HepG2 (cell line): ENCODE data around the gene FAM83E. TPM values are rescaled to one million over a fixed set of nuclear protein-coding genes. Genes with fewer than 3 reads are reported as not detected.

Experiments used
- HNRNPK ChIP-seq: fragments of 200-400 bp; formaldehyde crosslinking; IDR thresholded peaks from 2 replicates; pipeline ENCODE4 v1.6.1; 2018; ENCODE audit warnings: low read length, low read depth, moderate library complexity, mild to moderate bottlenecking; ENCODE audit not compliant: poor library complexity, severe bottlenecking
- MAX ChIP-seq: IDR thresholded peaks from 2 replicates; pipeline ENCODE4 v1.6.1; 2012; ENCODE audit warnings: inconsistent platforms
- PAF1 ChIP-seq: IDR thresholded peaks from 2 replicates; pipeline ENCODE4 v1.6.1; 2016; ENCODE audit warnings: missing genetic modification reagents, missing compliant biosample characterization
- POLR2A ChIP-seq, 2 experiments: IDR thresholded peaks; 2 replicates each; pipeline ENCODE4 v1.6.1; 2011; ENCODE audit warnings: low read depth in 2 of 2, low read length in 2 of 2, mild to moderate bottlenecking in 1 of 2, moderate library complexity in 1 of 2; ENCODE audit not compliant: insufficient read depth in 1 of 2
- TFDP1 ChIP-seq: IDR thresholded peaks from 2 replicates; pipeline ENCODE4 v1.6.1; 2016; ENCODE audit warnings: missing compliant biosample characterization, missing genetic modification reagents, borderline replicate concordance
- TIGD3 ChIP-seq: sonication (generic); formaldehyde crosslinking; IDR thresholded peaks from 2 replicates; pipeline ENCODE4 v1.5.1; 2020; ENCODE audit warnings: mild to moderate bottlenecking, missing genetic modification reagents, borderline replicate concordance
- ZNF143 ChIP-seq: sonication (generic); formaldehyde crosslinking; IDR thresholded peaks from 2 replicates; pipeline ENCODE4 v1.4.0; 2020; ENCODE audit warnings: missing genetic modification reagents
- ZNF687 ChIP-seq: sonication (generic); formaldehyde crosslinking; IDR thresholded peaks from 2 replicates; pipeline ENCODE4 v1.5.1; 2020; ENCODE audit warnings: mild to moderate bottlenecking, missing genetic modification reagents, moderate library complexity
- polyA plus RNA-seq, 8 experiments: library from polyadenylated mRNA; depleted of rRNA in 3 of 8; stranded (reverse) in 7 of 8; unstranded in 1 of 8; fragments of >200 nt; fragmentation: Illumina TruSeq in 4 of 8; extraction: Trizol in 4 of 8; gene quantifications; 2 replicates each; pipeline versions ENCODE4 v1.2.1 to v1.2.3, GENCODE V29; 2011 to 2016; ENCODE audit warnings: low read depth in 4 of 8, missing spikeins in 1 of 8, mixed read lengths in 1 of 8; ENCODE audit not compliant: insufficient read depth in 1 of 8
- total RNA-seq, 5 experiments: library from RNA; depleted of rRNA; stranded (reverse); fragments of >200 nt; fragmentation: Illumina TruSeq; extraction: Trizol; gene quantifications; 2 replicates each; pipeline ENCODE4 v1.2.3, GENCODE V29; 2016; ENCODE audit warnings: low read depth in 1 of 5

The FAM83E gene
- total and polyA plus RNA-seq, 2 of the 13 experiments (the other 11 are each of a cell fraction or from before 2014, with no cell fraction given), result 0.18 to 0.60 TPM

- 0 out of 2 replicates have a peak, but pooled peaks have one; percentile 2 for TF ChIP-seq ZNF687 (CRISPR knock-in tag)
- TF ChIP-seq HNRNPK, result no peak
- TF ChIP-seq ZNF143 (CRISPR knock-in tag), result no peak
- peak; percentile 63; the same call in 1 of the 2 replicates for TF ChIP-seq PAF1
- TF ChIP-seq POLR2A (IDR thresholded peaks at IDR 0.05; ENCODE audit: insufficient read depth in 1 of 2, low read depth in 2 of 2, low read length in 2 of 2), result peak in 1 of 2 experiments; percentile 56; a peak in 2 of 4 replicates
- no peak for TF ChIP-seq TFDP1 (CRISPR knock-in tag)
- no peak for TF ChIP-seq TIGD3 (CRISPR knock-in tag)
- peak; percentile 18; the same call in 1 of the 2 replicates for TF ChIP-seq MAX
Observed at GRCh38 chr19:48613852-48614435, 932 bp downstream of the FAM83E start (continued).
